Adrenal gland (tissue), 19 donors: Measurements from ENCODE around the gene CD300E. TPM values are rescaled to one million over a fixed set of nuclear protein-coding genes. Genes with fewer than 3 reads are reported as not detected.

Experiments
- DNase-seq, 7 donors: peaks; one replicate each; pipeline ENCODE4 v3.0.0-alpha.2; 2019 to 2020
- H3K27ac ChIP-seq, 5 donors: fragments of 200-600 bp; sonication (generic) in 4 of 5; 1 replicate in 3 of 5; 2 replicates in 2 of 5; pipeline versions ENCODE4 v1.5.1 to v1.8.0; 2016 to 2020; ENCODE audit warnings: mild to moderate bottlenecking in 1 of 5
- H3K27me3 ChIP-seq: fragments of 200-600 bp; 2 replicates; pipeline ENCODE4 v1.8.0; 2021
- H3K36me3 ChIP-seq, 2 donors: fragments of 200-600 bp; replicated peaks in 1 of 2; 1 replicate in 1 of 2; 2 replicates in 1 of 2; pipeline versions ENCODE4 v1.5.1 to v1.8.0; 2018 to 2022
- H3K4me1 ChIP-seq, 2 donors: fragments of 200-600 bp; replicated peaks in 1 of 2; 1 replicate in 1 of 2; 2 replicates in 1 of 2; pipeline versions ENCODE4 v1.5.1 to v1.8.0; 2018 to 2021
- H3K4me3 ChIP-seq, 4 donors: fragments of 200-600 bp; sonication (generic) in 3 of 4; one replicate each; pipeline ENCODE4 v1.5.1; 2016 to 2018
- H3K9me3 ChIP-seq, 3 donors: fragments of 200-600 bp; sonication (generic) in 1 of 3; replicated peaks in 1 of 3; 1 replicate in 2 of 3; 2 replicates in 1 of 3; pipeline versions ENCODE4 v1.5.1 to v1.8.0; 2016 to 2021
- CTCF ChIP-seq, 6 experiments: fragments of 450-650 bp in 4 of 6; fragments of 200-600 bp in 2 of 6; sonication (generic) in 1 of 6; IDR thresholded peaks; 1 replicate in 5 of 6; 2 replicates in 1 of 6; pipeline versions ENCODE4 v1.5.1 to v1.8.0; 2016 to 2021; ENCODE audit warnings: antibody characterized with exemption in 6 of 6, mild to moderate bottlenecking in 2 of 6, moderate library complexity in 1 of 6
- POLR2A ChIP-seq, 2 donors: fragments of 450-650 bp; IDR thresholded peaks; one replicate each; pipeline ENCODE4 v1.6.1; 2017; ENCODE audit warnings: antibody characterized with exemption in 2 of 2, mild to moderate bottlenecking in 2 of 2, moderate library complexity in 1 of 2
- WGBS, 4 donors: extraction: QIAGEN DNeasy Blood & Tissue Kit in 2 of 4; methylation state at CpG; one replicate each; pipeline versions ENCODE4 v1.1.5 to v1.1.7; 2013 to 2017; 5-methylcytosine and 5-hydroxymethylcytosine counted together
- intact Hi-C, 2 donors: fragments of 100-400 bp; cut with DNase I; formaldehyde crosslinking; loops; one replicate each; pipeline versions ENCODE4 v1.14.1 to v1.15.0; 2022 to 2023
- long read RNA-seq, 10 donors: library from polyadenylated mRNA in 3 of 10; unstranded in 2 of 10; stranded (forward) in 1 of 10; transcript quantifications; one replicate each; pipeline ENCODE4 v2.0.0 and lab custom pipeline, GENCODE V29; 2021 to 2026
- polyA plus RNA-seq, 3 donors: library from polyadenylated mRNA; stranded (reverse); fragments of 200-250 nt in 2 of 3; fragments of 350-450 nt in 1 of 3; fragmentation: Illumina TruSeq in 1 of 3; extraction: RNeasy Lipid Tissue Mini Kit (QIAGEN cat#74804) in 1 of 3; gene quantifications; one replicate each; pipeline ENCODE4 v1.2.3, GENCODE V29; 2013 to 2014
- total RNA-seq, 9 donors: library from RNA; depleted of rRNA in 4 of 9; stranded (reverse); fragments of >200 nt in 4 of 9; fragments of 120-200 nt in 1 of 9; fragmentation: NEBNext Ultra II Directional in 1 of 9; extraction: Animal tissue kit (Norgen Biotek cat#: 25700) in 1 of 9; gene quantifications; one replicate each; pipeline versions ENCODE4 v1.1.0 to v1.2.4, GENCODE V29; 2013 to 2023
- donor health status: healthy with polysubstance abuse.
- donor health status: Bipolar disorder and iron deficiency.
- donor health status: DM: yes; HTN: yes; CAD: no.
- donor health status: DM: no; HTN: no; CAD: no.
- donor health status: DM: no; HTN: no; CAD: no.
- donor health status: DM: yes; HTN: yes; CAD: no.

CD300E gene, protein sequence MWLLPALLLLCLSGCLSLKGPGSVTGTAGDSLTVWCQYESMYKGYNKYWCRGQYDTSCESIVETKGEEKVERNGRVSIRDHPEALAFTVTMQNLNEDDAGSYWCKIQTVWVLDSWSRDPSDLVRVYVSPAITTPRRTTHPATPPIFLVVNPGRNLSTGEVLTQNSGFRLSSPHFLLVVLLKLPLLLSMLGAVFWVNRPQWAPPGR
- total RNA-seq = under 1 TPM in 8 of 9 donors, not detected in 1; 0.06 to 0.96 (median 0.23) TPM
- 1 to 10 TPM in 2 of 3 donors, under 1 TPM in 1; 0.71 to 2.4 (median 1.5) TPM for polyA plus RNA-seq
- long read RNA-seq, donor 1 = 0 reads
- long read RNA-seq, donor 2 = 0 reads
- long read RNA-seq, donor 3 = 0 reads
- long read RNA-seq, donor 4 = 0 reads
- long read RNA-seq, donor 5, partial matches to known transcripts = 0 of 2 reads
- long read RNA-seq, donor 5, other reads (novel, unspliced or antisense) = 0 of 2 reads
- long read RNA-seq, donor 6, partial matches to known transcripts = 0 of 1 reads
- long read RNA-seq, donor 6, other reads (novel, unspliced or antisense) = 0 of 1 reads
- long read RNA-seq, donor 7 = 0 reads
- long read RNA-seq, donor 8 = 0 reads
- long read RNA-seq, donor 9 = 0 reads
- long read RNA-seq, donor 10 = 0 reads

DNA sequence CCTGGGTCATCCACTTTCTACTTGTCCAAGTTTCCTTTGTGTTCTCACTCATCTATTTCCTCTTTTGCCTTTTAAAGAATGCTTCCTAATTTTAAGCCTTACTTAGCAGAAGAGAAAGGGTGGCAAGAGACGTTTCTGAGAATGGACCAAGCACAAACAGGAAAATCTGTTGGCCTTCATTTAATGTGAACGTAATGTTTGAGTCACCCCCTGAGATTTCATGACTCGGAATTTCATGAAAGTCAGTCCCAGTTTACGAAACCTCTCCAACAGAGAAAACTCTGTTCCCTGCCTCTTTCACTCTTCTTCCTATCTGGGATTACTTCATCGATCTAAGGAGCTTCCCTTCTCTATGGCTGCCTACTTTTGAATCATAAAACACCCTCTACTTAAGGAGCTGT, at the start of gene CD300E:
CD300E (minus strand) TSS at position 46 of the 401 bp plus-strand sequence. CDS start 117 bp downstream, outside the sequence.
- no peaks in the 10 kb centered on the region for H3K36me3 ChIP-seq
- 43 to 57% (median 53%) methylated on average over 5 of the region's 5 CpGs for WGBS, 4 donors
- DNase-seq = no peak
- intact Hi-C loops = no loop called here
- H3K4me3 ChIP-seq = no peak within 1 kb of the TSS
- H3K27ac ChIP-seq = peak within 1 kb of the TSS in 1 of 5 donors; percentile 63
- no peak for TF ChIP-seq POLR2A (IDR thresholded peaks at IDR 0.05)
- no peak for TF ChIP-seq CTCF (IDR thresholded peaks at IDR 0.05)
- H3K9me3 ChIP-seq = no peaks in the 10 kb centered on the region
- H3K27me3 ChIP-seq = no peaks in the 10 kb centered on the region
- no peaks in the 10 kb centered on the region for H3K4me1 ChIP-seq

DNA sequence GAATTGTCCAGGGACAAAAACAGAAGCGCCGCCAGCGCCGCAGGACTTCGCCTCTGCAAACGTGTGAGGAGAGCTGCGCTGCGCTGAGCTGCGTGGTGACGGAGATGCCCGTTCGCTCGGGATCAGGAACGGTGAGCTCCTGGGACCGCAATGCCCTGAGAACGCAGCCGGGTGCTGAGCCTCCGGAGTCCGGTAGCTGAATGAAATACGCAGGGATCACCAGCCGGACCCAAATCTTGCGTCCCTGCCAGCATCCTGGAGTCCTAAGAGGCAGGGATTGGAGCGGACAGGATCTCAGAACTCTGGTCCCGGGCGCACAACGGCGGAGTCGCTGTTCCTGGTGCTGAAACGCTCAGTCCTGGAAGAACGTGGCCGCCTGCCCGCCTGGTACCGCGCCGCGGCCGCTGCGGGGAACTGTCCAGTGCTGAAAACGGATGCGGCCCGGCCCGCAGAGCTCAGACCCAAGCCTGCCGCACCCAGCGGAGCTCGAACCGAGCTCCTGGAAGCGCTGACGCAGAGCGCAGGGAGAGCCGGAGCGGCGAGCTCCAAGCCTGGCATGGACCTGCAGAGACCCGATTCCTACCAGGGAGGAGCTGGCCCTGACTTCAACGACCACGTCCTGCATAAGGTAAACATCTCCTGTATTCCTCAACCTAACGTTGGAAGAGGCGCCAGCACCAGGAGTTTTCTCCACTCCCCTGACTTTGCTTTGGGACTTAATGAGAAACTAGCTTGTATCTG, 47.7 kb upstream of the CD300E start:
- Histone ChIP-seq H3K36me3 (no peaks in the 10 kb centered on the region), H3K4me3 (no peak overlapping the region), H3K9me3 (no peaks in the 10 kb centered on the region), H3K27me3 (no peaks in the 10 kb centered on the region), H3K27ac (peak overlapping the region in 1 of 5 donors; percentile 64), H3K4me1 (no peaks in the 10 kb centered on the region)
- WGBS, 4 donors = 7 to 25% (median 16%) methylated on average over 6 to 57 of the region's 57 CpGs
- peak; percentile 76 to 89 (median 85) for DNase-seq
- intact Hi-C loops = no loop called here
- TF ChIP-seq POLR2A (IDR thresholded peaks at IDR 0.05) (no peak), CTCF (IDR thresholded peaks at IDR 0.05) (no peak)

DNA sequence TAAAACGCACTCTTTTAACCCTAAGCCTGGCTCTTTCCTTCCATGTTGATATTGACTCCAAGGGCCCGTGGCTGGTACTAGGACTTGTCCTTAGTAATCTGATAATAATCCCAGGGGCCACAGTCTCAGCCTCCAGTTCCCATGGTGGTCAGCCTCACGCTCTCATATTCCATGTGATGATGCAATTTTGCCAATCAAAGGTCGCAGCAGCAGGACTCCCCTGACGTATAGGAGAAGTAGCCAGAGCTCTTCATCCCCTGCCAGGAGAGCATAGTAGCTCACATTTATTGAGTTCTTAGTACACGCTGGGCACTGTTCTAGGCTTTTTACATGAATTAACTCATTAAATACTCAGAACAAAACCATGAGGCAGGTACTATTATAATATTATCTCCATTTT, 46.8 kb upstream of the CD300E start:
- Histone ChIP-seq H3K4me1 (no peaks in the 10 kb centered on the region), H3K27me3 (no peaks in the 10 kb centered on the region), H3K9me3 (no peaks in the 10 kb centered on the region), H3K36me3 (no peaks in the 10 kb centered on the region), H3K4me3 (no peak overlapping the region), H3K27ac (peak overlapping the region in 1 of 5 donors; percentile 64)
- intact Hi-C loops = no loop called here
- WGBS, 4 donors = 72 to 85% (median 76%) methylated on average over 6 of the region's 6 CpGs
- no peak for DNase-seq
- TF ChIP-seq CTCF (IDR thresholded peaks at IDR 0.05) = no peak
- no peak for TF ChIP-seq POLR2A (IDR thresholded peaks at IDR 0.05)

DNA sequence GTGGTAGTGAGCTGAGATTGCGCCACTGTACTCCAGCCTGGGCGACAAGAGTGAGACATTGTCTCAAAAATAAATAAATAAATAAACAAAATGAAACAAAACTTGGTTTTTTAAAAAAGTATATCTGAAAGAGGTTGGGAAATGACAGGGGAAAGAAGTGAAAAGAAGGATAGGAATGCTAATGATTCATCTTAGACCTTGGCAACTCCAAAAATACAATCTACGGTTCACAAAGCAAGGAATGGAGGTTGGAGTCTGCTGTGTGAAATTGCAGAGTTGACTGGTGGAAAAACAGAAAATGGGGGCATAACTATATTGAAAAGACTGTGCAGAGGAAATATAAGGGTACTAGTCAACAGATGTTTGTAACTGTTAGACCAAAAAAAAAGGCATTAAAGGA, 40.0 kb upstream of the CD300E start:
- no peak for TF ChIP-seq CTCF (IDR thresholded peaks at IDR 0.05)
- TF ChIP-seq POLR2A (IDR thresholded peaks at IDR 0.05) = no peak
- Histone ChIP-seq H3K27ac (no peak overlapping the region), H3K27me3 (peaks cover 4% of the 10 kb centered on the region), H3K9me3 (no peaks in the 10 kb centered on the region), H3K4me1 (no peaks in the 10 kb centered on the region), H3K4me3 (no peak overlapping the region), H3K36me3 (no peaks in the 10 kb centered on the region)
- DNase-seq = peak in 1 of 7 donors; percentile 9
- intact Hi-C loops = no loop called here
- WGBS, 4 donors = 48 to 61% (median 55%) methylated on average over 3 of the region's 3 CpGs
